ENCODE data around the gene AP3B2.

AP3B2 gene

GRCh38 chr15:82689147-82689546 is 20.5 kb downstream of the AP3B2 start:
- TF ChIP-seq CSRNP3 (CRISPR knock-in tag; IDR thresholded peaks at IDR 0.05) (no peak), PATZ1 (CRISPR knock-in tag; IDR thresholded peaks at IDR 0.05; ENCODE audit: borderline replicate concordance) (no peak), ZNF70 (CRISPR knock-in tag; IDR thresholded peaks at IDR 0.05) (no peak), SNAI2 (CRISPR knock-in tag; IDR thresholded peaks at IDR 0.05) (no peak), CSDC2 (CRISPR knock-in tag; IDR thresholded peaks at IDR 0.05) (no peak), RARB (CRISPR knock-in tag; IDR thresholded peaks at IDR 0.05) (no peak), TOX (CRISPR knock-in tag; IDR thresholded peaks at IDR 0.05; ENCODE audit: borderline replicate concordance) (no peak)
- no peak for ATAC-seq

- no peak for ATAC-seq
- TF ChIP-seq TSHZ2 (CRISPR knock-in tag; IDR thresholded peaks at IDR 0.05), result no peak
- no peak for TF ChIP-seq ZNF8 (CRISPR knock-in tag; IDR thresholded peaks at IDR 0.05)
- no peak for TF ChIP-seq ZNF70 (CRISPR knock-in tag; IDR thresholded peaks at IDR 0.05)
- TF ChIP-seq CSDC2 (CRISPR knock-in tag; IDR thresholded peaks at IDR 0.05), result no peak
- TF ChIP-seq OSR1 (CRISPR knock-in tag; IDR thresholded peaks at IDR 0.05), result no peak
- TF ChIP-seq ZNF565 (CRISPR knock-in tag; conservative IDR thresholded peaks at IDR 0.05; ENCODE audit: low read depth), result no peak
- no peak for TF ChIP-seq ARNTL (CRISPR knock-in tag; IDR thresholded peaks at IDR 0.05; ENCODE audit: borderline replicate concordance, low read depth)
- no peak for TF ChIP-seq SNAI2 (CRISPR knock-in tag; IDR thresholded peaks at IDR 0.05)
- no peak for TF ChIP-seq ZFP30 (CRISPR knock-in tag; IDR thresholded peaks at IDR 0.05)
- no peak for TF ChIP-seq ZFP3 (CRISPR knock-in tag; IDR thresholded peaks at IDR 0.05)
- no peak for TF ChIP-seq PATZ1 (CRISPR knock-in tag; IDR thresholded peaks at IDR 0.05; ENCODE audit: borderline replicate concordance)
- TF ChIP-seq TOX (CRISPR knock-in tag; IDR thresholded peaks at IDR 0.05; ENCODE audit: borderline replicate concordance), result no peak
- TF ChIP-seq POU6F1 (CRISPR knock-in tag; IDR thresholded peaks at IDR 0.05; ENCODE audit: borderline replicate concordance, low read depth), result no peak
- no peak for TF ChIP-seq ZC3H10 (CRISPR knock-in tag; IDR thresholded peaks at IDR 0.05)
- no peak for TF ChIP-seq CREB5 (CRISPR knock-in tag; IDR thresholded peaks at IDR 0.05; ENCODE audit: low read depth)
- TF ChIP-seq CSRNP3 (CRISPR knock-in tag; IDR thresholded peaks at IDR 0.05), result no peak
Measured at GRCh38 chr15:82688691-82689090, 21.0 kb downstream of the AP3B2 start.

All from SK-N-SH treated with all-trans-retinoic acid at 6 μM for 48 hours (cell line).